ENCODE results near the gene PLCB1.

PLCB1 gene

GRCh38 chr20:8891039-8891438, 759.0 kb downstream of the PLCB1 start:
- Histone ChIP-seq H3K4me1 (ENCODE audit: control insufficient read depth, insufficient read depth, low read length) (no peaks in the 10 kb centered on the region), H3K9me3 (ENCODE audit: control insufficient read depth, insufficient read depth, low read depth, low read length) (peaks cover 15% of the 10 kb centered on the region), H3K27me3 (ENCODE audit: control insufficient read depth, insufficient read depth, low read length) (no peaks in the 10 kb centered on the region), H3K9ac (ENCODE audit: low read length) (no peak overlapping the region), H3K4me3 (ENCODE audit: low read depth, low read length) (no peak overlapping the region), H3K27ac (ENCODE audit: low read depth, low read length) (no peak overlapping the region), H3K36me3 (ENCODE audit: control insufficient read depth, insufficient read depth, low read length) (no peaks in the 10 kb centered on the region)

GRCh38 chr20:8895472-8895871, 763.4 kb downstream of the PLCB1 start:
- Histone ChIP-seq H3K36me3 (ENCODE audit: control insufficient read depth, insufficient read depth, low read length) (no peaks in the 10 kb centered on the region), H3K27me3 (ENCODE audit: control insufficient read depth, insufficient read depth, low read length) (no peaks in the 10 kb centered on the region), H3K9ac (ENCODE audit: low read length) (no peak overlapping the region), H3K9me3 (ENCODE audit: control insufficient read depth, insufficient read depth, low read depth, low read length) (peaks cover 15% of the 10 kb centered on the region), H3K4me3 (ENCODE audit: low read depth, low read length) (no peak overlapping the region), H3K27ac (ENCODE audit: low read depth, low read length) (no peak overlapping the region), H3K4me1 (ENCODE audit: control insufficient read depth, insufficient read depth, low read length) (no peaks in the 10 kb centered on the region)

GRCh38 chr20:8898823-8899222, 766.8 kb downstream of the PLCB1 start:
- Histone ChIP-seq H3K27ac (ENCODE audit: low read depth, low read length) (no peak overlapping the region), H3K4me1 (ENCODE audit: control insufficient read depth, insufficient read depth, low read length) (peaks cover 9% of the 10 kb centered on the region; the same call in 1 of the 2 replicates), H3K27me3 (ENCODE audit: control insufficient read depth, insufficient read depth, low read length) (no peaks in the 10 kb centered on the region), H3K9me3 (ENCODE audit: control insufficient read depth, insufficient read depth, low read depth, low read length) (peaks cover 15% of the 10 kb centered on the region), H3K4me3 (ENCODE audit: low read depth, low read length) (no peak overlapping the region), H3K36me3 (ENCODE audit: control insufficient read depth, insufficient read depth, low read length) (no peaks in the 10 kb centered on the region), H3K9ac (ENCODE audit: low read length) (no peak overlapping the region)

GRCh38 chr20:8901237-8902025, 769.4 kb downstream of the PLCB1 start:
- no peak overlapping the region for H3K4me3 ChIP-seq (ENCODE audit: low read depth, low read length)
- peaks cover 9% of the 10 kb centered on the region; the same call in 1 of the 2 replicates for H3K4me1 ChIP-seq (ENCODE audit: control insufficient read depth, insufficient read depth, low read length)
- H3K9ac ChIP-seq (ENCODE audit: low read length): no peak overlapping the region
- no peaks in the 10 kb centered on the region for H3K9me3 ChIP-seq (ENCODE audit: control insufficient read depth, insufficient read depth, low read depth, low read length)
- H3K27ac ChIP-seq (ENCODE audit: low read depth, low read length): no peak overlapping the region
- H3K27me3 ChIP-seq (ENCODE audit: control insufficient read depth, insufficient read depth, low read length): no peaks in the 10 kb centered on the region
- no peaks in the 10 kb centered on the region for H3K36me3 ChIP-seq (ENCODE audit: control insufficient read depth, insufficient read depth, low read length)

- Histone ChIP-seq H3K27me3 (ENCODE audit: control insufficient read depth, insufficient read depth, low read length) (no peaks in the 10 kb centered on the region), H3K36me3 (ENCODE audit: control insufficient read depth, insufficient read depth, low read length) (no peaks in the 10 kb centered on the region), H3K9me3 (ENCODE audit: control insufficient read depth, insufficient read depth, low read depth, low read length) (no peaks in the 10 kb centered on the region), H3K4me3 (ENCODE audit: low read depth, low read length) (no peak overlapping the region), H3K27ac (ENCODE audit: low read depth, low read length) (no peak overlapping the region), H3K9ac (ENCODE audit: low read length) (no peak overlapping the region), H3K4me1 (ENCODE audit: control insufficient read depth, insufficient read depth, low read length) (peaks cover 9% of the 10 kb centered on the region; the same call in 1 of the 2 replicates)
Measured at GRCh38 chr20:8903655-8904605, 771.9 kb downstream of the PLCB1 start.

GRCh38 chr20:8909596-8909995, 777.5 kb downstream of the PLCB1 start:
- no peaks in the 10 kb centered on the region for H3K27me3 ChIP-seq (ENCODE audit: control insufficient read depth, insufficient read depth, low read length)
- H3K9me3 ChIP-seq (ENCODE audit: control insufficient read depth, insufficient read depth, low read depth, low read length): peaks cover 5% of the 10 kb centered on the region; the same call in 1 of the 2 replicates
- no peak overlapping the region for H3K27ac ChIP-seq (ENCODE audit: low read depth, low read length)
- peaks cover 7% of the 10 kb centered on the region; the same call in 1 of the 2 replicates for H3K4me1 ChIP-seq (ENCODE audit: control insufficient read depth, insufficient read depth, low read length)
- no peaks in the 10 kb centered on the region for H3K36me3 ChIP-seq (ENCODE audit: control insufficient read depth, insufficient read depth, low read length)
- no peak overlapping the region for H3K4me3 ChIP-seq (ENCODE audit: low read depth, low read length)
- no peak overlapping the region for H3K9ac ChIP-seq (ENCODE audit: low read length)

- no peak overlapping the region for H3K4me3 ChIP-seq (ENCODE audit: low read depth, low read length)
- no peak overlapping the region for H3K9ac ChIP-seq (ENCODE audit: low read length)
- H3K27ac ChIP-seq (ENCODE audit: low read depth, low read length): no peak overlapping the region
- H3K4me1 ChIP-seq (ENCODE audit: control insufficient read depth, insufficient read depth, low read length): peaks cover 7% of the 10 kb centered on the region; the same call in 1 of the 2 replicates
- H3K9me3 ChIP-seq (ENCODE audit: control insufficient read depth, insufficient read depth, low read depth, low read length): peaks cover 12% of the 10 kb centered on the region
- no peaks in the 10 kb centered on the region for H3K27me3 ChIP-seq (ENCODE audit: control insufficient read depth, insufficient read depth, low read length)
- H3K36me3 ChIP-seq (ENCODE audit: control insufficient read depth, insufficient read depth, low read length): no peaks in the 10 kb centered on the region
Measured at GRCh38 chr20:8912096-8912495, 780.0 kb downstream of the PLCB1 start.

GRCh38 chr20:8912731-8913130, 780.7 kb downstream of the PLCB1 start:
- H3K27ac ChIP-seq (ENCODE audit: low read depth, low read length): no peak overlapping the region
- H3K4me3 ChIP-seq (ENCODE audit: low read depth, low read length): no peak overlapping the region

GRCh38 chr20:8913456-8913855, 781.4 kb downstream of the PLCB1 start:
- Histone ChIP-seq H3K4me1 (ENCODE audit: control insufficient read depth, insufficient read depth, low read length) (peaks cover 18% of the 10 kb centered on the region; the same call in 1 of the 2 replicates), H3K36me3 (ENCODE audit: control insufficient read depth, insufficient read depth, low read length) (no peaks in the 10 kb centered on the region), H3K27ac (ENCODE audit: low read depth, low read length) (no peak overlapping the region), H3K27me3 (ENCODE audit: control insufficient read depth, insufficient read depth, low read length) (no peaks in the 10 kb centered on the region), H3K4me3 (ENCODE audit: low read depth, low read length) (no peak overlapping the region), H3K9me3 (ENCODE audit: control insufficient read depth, insufficient read depth, low read depth, low read length) (peaks cover 12% of the 10 kb centered on the region), H3K9ac (ENCODE audit: low read length) (no peak overlapping the region)

More at GRCh38 chr20:8912731-8913130, 780.7 kb downstream of the PLCB1 start:
- Histone ChIP-seq H3K9me3 (ENCODE audit: control insufficient read depth, insufficient read depth, low read depth, low read length) (peaks cover 12% of the 10 kb centered on the region), H3K9ac (ENCODE audit: low read length) (no peak overlapping the region), H3K36me3 (ENCODE audit: control insufficient read depth, insufficient read depth, low read length) (no peaks in the 10 kb centered on the region), H3K4me1 (ENCODE audit: control insufficient read depth, insufficient read depth, low read length) (peaks cover 13% of the 10 kb centered on the region; the same call in 1 of the 2 replicates), H3K27me3 (ENCODE audit: control insufficient read depth, insufficient read depth, low read length) (no peaks in the 10 kb centered on the region)

- Histone ChIP-seq H3K4me1 (ENCODE audit: control insufficient read depth, insufficient read depth, low read length) (peaks cover 18% of the 10 kb centered on the region; the same call in 1 of the 2 replicates), H3K9me3 (ENCODE audit: control insufficient read depth, insufficient read depth, low read depth, low read length) (peaks cover 12% of the 10 kb centered on the region)
Measured at GRCh38 chr20:8914421-8914820, 782.4 kb downstream of the PLCB1 start.

More at GRCh38 chr20:8914421-8914820, 782.4 kb downstream of the PLCB1 start:
- H3K27ac ChIP-seq (ENCODE audit: low read depth, low read length): no peak overlapping the region
- no peaks in the 10 kb centered on the region for H3K27me3 ChIP-seq (ENCODE audit: control insufficient read depth, insufficient read depth, low read length)
- no peak overlapping the region for H3K4me3 ChIP-seq (ENCODE audit: low read depth, low read length)
- H3K9ac ChIP-seq (ENCODE audit: low read length): no peak overlapping the region
- H3K36me3 ChIP-seq (ENCODE audit: control insufficient read depth, insufficient read depth, low read length): no peaks in the 10 kb centered on the region

Measured in HUES6 (cell line).